Thyroid gland (tissue), 4 donors: ENCODE data around the gene CACNA1A.
"Not testable (repeated sequence)": the region's sequence is repeated elsewhere in the genome, so short reads cannot be mapped to it uniquely, and the experiment has no call there.

Experiments
- POLR2A ChIP-seq, 2 donors: fragments of 450-650 bp; IDR thresholded peaks; one replicate each; pipeline ENCODE4 v1.6.1; 2017; ENCODE audit warnings: antibody characterized with exemption in 2 of 2, mild to moderate bottlenecking in 2 of 2, moderate library complexity in 1 of 2
- TF ChIP-seq, protein P1 (sequence below), 6 experiments: fragments of 200-600 bp in 3 of 6; fragments of 450-650 bp in 3 of 6; sonication (generic) in 3 of 6; IDR thresholded peaks; one replicate each; pipeline ENCODE4 v1.5.1; 2016 to 2019; ENCODE audit warnings: antibody characterized with exemption in 6 of 6, mild to moderate bottlenecking in 2 of 6, inconsistent platforms in 1 of 6, moderate library complexity in 1 of 6

DNA sequence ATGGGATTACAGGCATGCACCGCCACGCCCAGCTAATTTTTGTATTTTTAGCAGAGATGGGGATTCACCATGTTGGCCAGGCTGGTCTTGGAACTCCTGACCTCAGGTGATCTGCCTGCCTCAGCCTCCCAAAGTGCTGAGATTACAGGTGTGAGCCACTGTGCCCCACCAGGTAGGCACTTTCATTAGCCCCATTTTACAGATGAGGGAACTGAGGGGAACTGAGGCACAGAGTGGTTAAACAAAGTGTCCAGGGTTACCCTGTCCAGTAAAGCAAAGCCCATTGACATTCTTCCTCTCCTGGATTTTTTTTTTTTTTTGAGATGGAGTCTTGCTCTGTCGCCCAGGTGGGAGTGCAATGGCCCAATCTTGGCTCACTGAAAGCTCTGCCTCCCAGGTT, 340.1 kb downstream of the CACNA1A start:
- TF ChIP-seq, protein P1, sequence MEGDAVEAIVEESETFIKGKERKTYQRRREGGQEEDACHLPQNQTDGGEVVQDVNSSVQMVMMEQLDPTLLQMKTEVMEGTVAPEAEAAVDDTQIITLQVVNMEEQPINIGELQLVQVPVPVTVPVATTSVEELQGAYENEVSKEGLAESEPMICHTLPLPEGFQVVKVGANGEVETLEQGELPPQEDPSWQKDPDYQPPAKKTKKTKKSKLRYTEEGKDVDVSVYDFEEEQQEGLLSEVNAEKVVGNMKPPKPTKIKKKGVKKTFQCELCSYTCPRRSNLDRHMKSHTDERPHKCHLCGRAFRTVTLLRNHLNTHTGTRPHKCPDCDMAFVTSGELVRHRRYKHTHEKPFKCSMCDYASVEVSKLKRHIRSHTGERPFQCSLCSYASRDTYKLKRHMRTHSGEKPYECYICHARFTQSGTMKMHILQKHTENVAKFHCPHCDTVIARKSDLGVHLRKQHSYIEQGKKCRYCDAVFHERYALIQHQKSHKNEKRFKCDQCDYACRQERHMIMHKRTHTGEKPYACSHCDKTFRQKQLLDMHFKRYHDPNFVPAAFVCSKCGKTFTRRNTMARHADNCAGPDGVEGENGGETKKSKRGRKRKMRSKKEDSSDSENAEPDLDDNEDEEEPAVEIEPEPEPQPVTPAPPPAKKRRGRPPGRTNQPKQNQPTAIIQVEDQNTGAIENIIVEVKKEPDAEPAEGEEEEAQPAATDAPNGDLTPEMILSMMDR (IDR thresholded peaks at IDR 0.05) = not testable (repeated sequence)
- not testable (repeated sequence) for TF ChIP-seq POLR2A (IDR thresholded peaks at IDR 0.05)
